NCI-H187 treated with DMSO at 0.1 percent for 48 hours (cell line): ENCODE results near the gene NRG2.

Source experiments
- DNase-seq: peaks from one replicate; lab custom pipeline; 2025; lab: John Stamatoyannopoulos, UW

The NRG2 gene

DNA sequence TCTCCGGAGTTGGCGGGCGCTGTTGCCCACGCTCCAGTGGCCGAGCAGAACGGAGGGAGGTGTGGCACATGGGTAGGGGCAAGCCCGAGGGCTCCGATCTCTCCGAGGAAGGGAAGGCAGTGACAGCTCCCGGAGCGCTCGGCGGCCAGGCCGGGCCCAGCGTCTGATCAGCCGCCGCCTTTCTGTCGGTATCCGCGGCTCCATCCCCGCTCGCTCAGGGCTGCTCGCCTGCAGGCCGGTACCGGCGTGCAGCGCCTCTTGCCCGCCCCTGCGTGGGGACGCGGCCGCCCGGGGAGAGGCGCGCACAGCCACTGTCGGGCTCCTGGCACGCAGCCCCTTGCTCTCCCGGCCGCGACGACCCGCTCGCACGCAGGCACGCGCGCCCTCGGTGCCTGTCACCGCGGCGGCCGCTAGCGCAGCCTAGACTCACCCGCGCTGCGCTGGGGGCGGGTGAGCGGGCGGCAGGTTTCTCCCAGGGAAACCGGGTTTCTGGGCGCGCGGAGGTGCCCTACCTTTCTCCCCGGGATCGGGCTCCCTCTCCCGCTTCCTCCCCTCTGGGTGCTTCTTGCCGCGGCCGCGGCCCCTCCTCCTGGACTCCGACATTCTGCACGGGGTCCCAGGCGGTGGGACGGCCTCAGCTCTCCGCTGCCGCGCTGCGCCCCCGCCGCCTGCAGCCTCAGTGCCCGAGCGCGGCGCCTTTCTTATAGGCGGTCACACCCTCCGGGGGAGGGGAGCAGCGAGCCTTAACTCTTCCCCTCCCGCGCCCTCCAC lies 139.1 kb downstream of the NRG2 start:
- DNase-seq, result no peak

DNA sequence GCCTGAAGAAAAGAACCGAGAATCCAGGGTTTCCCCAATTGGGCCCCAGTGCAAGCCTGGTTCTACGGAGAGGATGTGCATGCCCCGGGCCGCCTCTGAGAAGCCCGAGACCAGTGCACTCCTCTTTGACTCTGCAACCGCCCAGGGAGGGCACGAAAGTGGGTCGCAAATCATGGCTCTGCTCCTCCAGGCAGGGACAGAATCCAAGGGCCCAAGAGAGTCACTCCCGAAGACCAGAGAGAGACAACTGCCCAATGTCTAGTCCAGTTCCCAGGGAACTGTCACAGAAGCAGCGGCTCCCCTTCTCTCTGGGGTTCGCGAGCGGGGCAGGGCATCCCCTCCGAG lies 139.7 kb downstream of the NRG2 start:
- no peak for DNase-seq

DNA sequence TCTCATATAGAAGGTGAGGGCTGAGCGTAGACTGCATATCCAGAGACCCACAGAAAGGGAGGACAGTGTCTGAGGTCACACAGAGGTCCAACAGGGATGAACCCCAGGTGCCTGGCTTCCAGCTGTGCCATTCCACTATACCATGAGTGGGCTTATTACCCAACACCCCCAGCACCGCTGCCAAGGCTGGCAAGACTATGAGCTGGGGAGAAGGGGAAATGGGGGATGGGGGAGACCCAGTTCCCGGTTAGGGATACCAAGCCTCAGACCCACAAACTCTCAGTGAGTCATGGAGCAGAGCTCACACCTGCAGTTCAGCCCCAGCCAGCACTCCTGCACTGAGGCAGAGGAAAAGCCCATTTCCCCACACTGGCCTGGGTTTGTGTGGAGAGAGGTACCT lies 141.1 kb downstream of the NRG2 start:
- DNase-seq, result no peak

DNA sequence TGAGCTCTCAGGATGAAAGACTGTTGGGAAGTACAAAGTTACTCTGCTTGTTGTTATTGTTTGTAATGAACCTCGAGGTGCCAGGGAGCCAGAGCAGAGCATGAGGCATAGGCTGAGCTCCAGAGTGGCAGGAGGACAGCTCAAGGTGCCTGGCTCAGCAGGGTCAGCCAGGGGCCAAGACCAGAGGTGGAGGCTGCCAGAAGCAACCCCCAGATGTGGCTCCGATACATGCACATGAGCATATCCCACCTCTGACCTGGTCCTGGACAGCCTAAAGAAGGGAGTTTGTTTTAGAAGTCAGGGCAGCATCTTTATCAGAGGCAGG lies 141.9 kb downstream of the NRG2 start:
- no peak for DNase-seq

DNA sequence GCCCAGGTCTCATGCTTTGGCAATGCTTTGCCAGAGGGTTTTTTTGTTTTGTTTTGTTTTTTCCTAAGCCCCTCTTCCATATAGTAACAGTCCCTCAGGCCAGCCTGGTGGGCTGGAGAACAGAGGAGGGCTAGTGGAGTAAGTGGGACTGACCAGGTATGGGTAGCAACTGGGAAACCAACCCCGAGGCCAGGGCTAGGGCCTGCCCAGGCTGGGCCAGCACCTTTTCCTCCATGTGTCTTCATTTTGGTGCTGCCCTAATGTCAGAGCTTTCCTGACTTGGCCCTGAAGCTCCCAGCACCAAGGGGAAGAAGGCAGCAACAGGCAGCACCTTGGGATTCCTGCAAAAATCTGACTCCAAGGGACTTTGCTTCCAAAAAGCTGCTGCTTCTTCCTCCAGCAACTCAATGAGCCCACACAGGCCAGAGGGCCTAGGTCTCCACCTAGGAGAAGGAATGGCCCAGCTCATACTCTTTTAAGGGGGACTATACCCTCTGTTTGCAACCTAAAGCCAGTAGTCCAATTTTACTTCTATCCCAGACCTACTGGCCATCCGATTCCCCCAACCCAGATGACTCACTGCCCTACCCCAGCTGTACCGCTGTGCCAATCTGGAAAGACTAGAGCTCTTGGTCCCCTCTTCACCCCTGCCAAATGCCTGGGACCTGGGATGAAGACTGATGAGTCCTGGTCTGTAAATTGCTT lies 142.4 kb downstream of the NRG2 start:
- DNase-seq, result no peak

GRCh38 chr5:139898981-139899380 lies 144.1 kb downstream of the NRG2 start:
- no peak for DNase-seq

GRCh38 chr5:139897982-139898381 lies 145.1 kb downstream of the NRG2 start:
- DNase-seq, result no peak

GRCh38 chr5:139897342-139897741 lies 145.8 kb downstream of the NRG2 start:
- no peak for DNase-seq

DNA sequence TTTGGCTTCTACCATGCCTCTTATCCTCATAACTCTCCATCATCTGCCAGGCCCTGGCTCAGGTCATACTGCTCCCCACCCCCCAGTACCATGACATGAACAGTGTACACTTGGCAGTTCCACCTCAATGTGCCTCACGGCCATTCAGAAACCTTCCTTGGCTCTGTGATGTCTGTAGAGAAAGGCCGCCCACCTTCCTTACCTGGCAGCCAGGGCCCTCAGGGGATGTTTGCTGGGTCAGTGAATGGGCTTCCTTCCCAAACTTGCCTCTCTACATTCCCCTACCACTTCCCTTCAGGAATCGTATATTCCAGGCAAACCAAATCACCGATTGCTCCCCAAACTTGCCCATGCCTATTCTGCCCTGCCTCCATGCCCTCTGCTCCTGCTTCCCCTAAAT lies 146.4 kb downstream of the NRG2 start:
- no peak for DNase-seq

DNA sequence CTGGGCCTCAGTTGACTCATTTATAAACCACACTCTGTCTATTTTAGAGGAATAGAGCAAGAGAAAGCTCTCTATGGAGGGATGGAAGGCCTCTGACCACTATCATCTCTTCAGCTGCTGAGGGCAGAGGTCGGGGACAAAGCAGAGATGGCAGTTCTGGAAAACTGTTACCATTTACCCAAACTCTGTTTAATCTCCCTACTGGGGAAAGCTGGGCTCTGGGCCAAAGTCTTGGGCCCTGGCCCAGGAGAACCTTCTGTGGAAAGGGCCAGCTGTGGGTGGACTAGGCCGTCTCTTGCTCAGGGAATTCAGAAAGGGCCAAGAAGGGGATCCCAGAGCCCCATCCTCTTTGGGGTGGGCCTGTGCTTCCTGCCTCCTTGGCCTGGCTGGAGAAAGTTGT lies 147.5 kb downstream of the NRG2 start:
- DNase-seq, result no peak

GRCh38 chr5:139895046-139895445 lies 148.1 kb downstream of the NRG2 start:
- DNase-seq, result no peak

DNA sequence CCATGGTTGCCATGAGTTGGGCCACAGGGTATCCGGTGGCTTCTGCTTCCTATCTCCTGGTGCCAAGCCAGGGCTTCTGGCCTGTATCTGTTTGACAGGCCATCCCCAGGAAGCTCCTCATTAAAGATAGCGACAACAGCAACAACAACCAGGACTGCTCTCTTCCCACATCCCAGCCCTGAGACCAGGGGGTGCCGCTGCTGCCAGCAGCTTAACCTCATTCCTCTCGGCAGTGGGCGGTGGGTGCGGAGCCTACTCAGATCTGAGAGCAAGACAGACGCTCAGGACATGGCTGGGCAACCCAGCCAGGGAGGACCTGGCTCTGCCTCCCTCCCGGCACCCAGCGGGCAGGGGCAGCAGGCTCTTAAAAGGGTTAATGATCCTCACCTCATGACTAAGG lies 149.2 kb downstream of the NRG2 start:
- DNase-seq, result no peak

DNA sequence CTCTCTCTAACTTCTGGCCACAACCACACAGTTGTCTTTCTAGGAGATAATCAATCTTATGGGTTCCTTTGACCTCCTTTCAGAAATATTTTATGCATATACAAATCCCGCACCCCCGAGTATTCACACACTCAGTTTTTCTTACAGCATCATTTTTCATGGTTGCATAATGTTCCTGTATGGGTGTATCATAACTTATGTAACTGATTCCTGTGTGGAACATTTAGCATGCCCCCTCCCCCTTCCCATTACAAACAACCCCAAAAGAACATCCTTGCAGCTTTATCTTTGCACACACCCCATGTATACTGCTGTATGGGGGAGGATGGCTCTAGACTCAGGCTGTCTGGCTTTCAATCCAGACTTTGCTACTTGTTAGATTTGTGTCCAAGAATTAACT lies 153.7 kb downstream of the NRG2 start:
- no peak for DNase-seq

DNA sequence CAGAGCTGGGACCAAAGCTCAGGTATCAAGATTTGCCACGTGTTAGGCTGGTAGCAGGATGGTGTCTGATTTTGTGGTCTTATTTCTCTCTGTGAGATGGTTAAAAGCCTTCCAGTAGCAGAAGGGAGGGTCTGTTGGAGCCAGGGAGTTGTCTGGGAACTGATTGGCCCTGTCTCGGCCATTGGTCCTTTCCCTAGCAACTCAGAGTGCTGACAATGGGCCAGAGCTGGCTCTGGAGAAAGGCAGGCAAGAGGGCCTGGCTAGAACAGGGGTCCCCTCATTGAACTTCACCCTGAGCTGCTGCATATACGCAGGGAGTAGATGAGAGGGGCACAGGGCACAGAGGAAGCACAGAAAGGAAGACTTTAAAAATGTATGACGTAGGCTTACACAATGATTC lies 154.7 kb downstream of the NRG2 start:
- DNase-seq, result no peak

- DNase-seq, result no peak
Measured at GRCh38 chr5:139886213-139886612, 156.9 kb downstream of the NRG2 start.

DNA sequence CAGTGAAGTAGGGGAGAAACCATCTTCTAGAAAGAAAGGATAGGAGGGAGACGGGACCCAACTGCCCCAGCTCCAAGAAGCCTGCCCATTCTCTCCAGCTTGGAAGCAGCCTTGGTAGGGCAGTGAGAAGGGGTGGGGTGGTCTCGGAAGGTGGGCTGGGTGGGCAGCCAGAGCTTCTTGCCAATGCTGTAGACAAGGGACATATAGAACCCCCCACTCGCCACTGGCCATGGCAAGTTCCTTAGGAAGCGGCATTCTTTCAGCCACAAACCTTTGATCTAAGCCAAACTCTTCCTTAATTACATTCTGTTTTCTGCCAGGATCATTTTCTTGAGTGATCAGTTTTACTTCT lies 157.3 kb downstream of the NRG2 start:
- DNase-seq, result no peak

DNA sequence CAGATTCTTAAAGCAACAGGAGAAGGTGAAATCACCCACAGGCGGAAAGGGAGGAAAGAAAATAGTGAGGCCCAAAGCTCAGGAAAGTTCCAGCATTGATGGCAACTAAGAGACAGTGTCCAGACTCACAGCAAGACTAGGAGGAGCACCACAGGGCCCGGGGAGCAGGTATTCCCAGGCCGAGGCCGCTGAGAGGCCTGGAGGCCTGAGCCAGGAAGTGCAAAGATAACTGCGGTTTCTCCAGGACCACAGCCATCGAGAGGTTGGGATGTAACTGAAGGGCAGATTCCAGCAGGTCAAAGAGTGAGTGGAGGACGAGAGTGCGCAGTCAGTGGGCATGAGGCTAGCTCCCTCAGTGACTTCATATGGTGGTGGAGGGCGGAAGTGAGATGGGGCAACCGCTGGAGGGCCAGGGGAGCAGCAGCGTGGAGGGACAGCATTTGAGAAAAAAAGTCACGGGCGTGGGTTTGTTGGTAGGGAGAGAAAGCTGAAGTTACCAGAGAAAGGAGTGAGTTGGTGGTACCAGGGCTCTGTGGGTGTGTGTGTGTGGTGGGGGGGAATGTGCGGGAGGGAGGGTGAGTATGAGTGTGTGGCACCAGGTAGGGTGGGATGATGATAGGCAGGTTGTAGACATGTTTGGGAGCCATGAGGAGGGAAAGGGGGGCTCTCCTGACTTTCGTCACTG lies 157.8 kb downstream of the NRG2 start:
- DNase-seq, result no peak

DNA sequence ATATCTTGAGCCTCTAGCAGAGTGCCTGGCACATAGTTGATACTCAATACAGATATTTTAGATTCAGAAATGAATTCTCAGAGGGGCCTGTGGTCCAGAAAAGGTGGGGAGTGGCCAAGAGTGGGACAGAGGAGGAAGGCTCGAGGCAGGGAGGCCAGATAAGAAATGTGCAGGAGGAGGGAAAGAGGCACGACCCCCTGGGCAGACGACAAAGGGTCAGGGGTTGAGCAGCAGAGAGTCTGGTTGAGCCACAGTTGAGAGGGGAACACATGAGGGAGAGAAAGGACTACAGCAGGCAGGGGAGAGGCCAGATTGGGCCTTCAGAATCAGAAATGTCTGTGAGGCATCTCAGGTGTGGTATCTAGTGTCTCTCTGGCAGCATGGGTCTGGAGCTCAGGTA lies 158.4 kb downstream of the NRG2 start:
- no peak for DNase-seq

- no peak for DNase-seq
Measured at GRCh38 chr5:139884144-139884543, 159.0 kb downstream of the NRG2 start.

DNA sequence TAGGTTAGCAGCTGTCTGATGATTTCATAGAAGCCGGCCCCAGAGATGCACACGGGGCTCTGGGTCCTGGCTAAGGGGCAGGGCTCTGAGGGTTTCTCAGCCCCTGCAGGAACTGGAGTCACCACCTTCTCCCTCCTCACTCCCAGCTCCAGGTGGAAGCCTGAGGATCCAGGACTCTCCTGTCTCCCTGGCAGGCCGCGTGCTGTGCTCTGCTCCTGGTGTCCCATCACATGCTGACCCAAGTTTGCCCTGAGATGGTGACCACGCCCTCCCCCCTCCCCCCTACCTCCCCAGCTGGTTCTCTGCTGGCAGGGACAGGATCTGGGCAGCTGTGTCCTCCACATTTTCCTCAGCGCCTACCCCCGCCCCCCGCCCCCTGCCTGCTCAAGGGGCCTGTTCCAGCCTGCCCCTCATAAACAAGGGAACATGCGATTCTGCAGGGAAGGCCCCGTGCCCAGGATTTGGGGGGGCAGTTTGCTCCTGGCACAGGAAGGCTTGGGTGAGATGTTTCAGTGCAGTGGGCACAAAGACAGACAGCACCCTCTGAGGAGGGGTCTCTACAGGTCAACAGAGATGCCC lies 160.0 kb downstream of the NRG2 start:
- no peak for DNase-seq

- DNase-seq, result no peak
Measured at GRCh38 chr5:139882316-139882715, 160.8 kb downstream of the NRG2 start.

GRCh38 chr5:139881143-139881733 lies 161.9 kb downstream of the NRG2 start:
- no peak for DNase-seq
